PC-3 (cell line): ENCODE data around the gene GLCE. TPM values are rescaled to one million over a fixed set of nuclear protein-coding genes. Genes with fewer than 3 reads are reported as not detected.

Experiments
- ATAC-seq: fragments of 200-7000 bp; cut with Tn5 transposase; 2 replicates; pipeline ENCODE4 v1.9.1; 2020; ENCODE audit warnings: mild to moderate bottlenecking, moderate library complexity
- BruUV-seq: library from RNA; stranded (reverse); fragments of 400-500 nt; replicated peaks from 2 replicates; lab custom pipeline; 2021; lab: Mats Ljungman, UMichigan
- CTCF ChIA-PET: fragments of 300-600 bp; sonication (Branson Sonifier 250); formaldehyde crosslinking; loops from one replicate; lab custom pipeline; 2022; ENCODE audit warnings: antibody characterized with exemption; lab: Charles Lee
- POLR2A ChIA-PET: fragments of 300-600 bp; sonication (Branson Sonifier 250); formaldehyde crosslinking; loops from one replicate; lab custom pipeline; 2022; ENCODE audit warnings: antibody characterized with exemption; ENCODE audit not compliant: unreplicated experiment; lab: Charles Lee
- DNase-seq: peaks from one replicate; pipeline ENCODE4 v3.0.0-alpha.2; 2015
- H2AFZ ChIP-seq: fragments of 300-600 bp; sonication (generic); 2 replicates; pipeline ENCODE4 v1.6.0; 2016; ENCODE audit warnings: antibody characterized with exemption, low read length
- H3F3A ChIP-seq: fragments of 300-600 bp; sonication (generic); one replicate; pipeline ENCODE4 v1.6.0; 2017; ENCODE audit warnings: antibody characterized with exemption, low read length, control low read depth, mild to moderate bottlenecking; ENCODE audit not compliant: unreplicated experiment
- H3K27ac ChIP-seq: fragments of 300-600 bp; sonication (generic); 2 replicates; pipeline ENCODE4 v1.5.1; 2016; ENCODE audit warnings: mild to moderate bottlenecking, low read length
- H3K27me3 ChIP-seq: fragments of 300-600 bp; sonication (generic); 2 replicates; pipeline ENCODE4 v1.6.1; 2016; ENCODE audit warnings: low read length, mixed read lengths
- H3K36me3 ChIP-seq: fragments of 300-600 bp; sonication (generic); 2 replicates; pipeline ENCODE4 v1.6.1; 2016; ENCODE audit warnings: low read depth, mixed run types, low read length, mixed read lengths
- H3K4me1 ChIP-seq: fragments of 300-600 bp; sonication (generic); 2 replicates; pipeline ENCODE4 v1.5.1; 2016; ENCODE audit warnings: low read length; ENCODE audit not compliant: insufficient read depth
- H3K4me2 ChIP-seq: fragments of 300-600 bp; sonication (generic); 2 replicates; pipeline ENCODE4 v1.6.0; 2016; ENCODE audit warnings: low read length
- H3K4me3 ChIP-seq: fragments of 300-600 bp; sonication (generic); 2 replicates; pipeline ENCODE4 v1.5.1; 2016; ENCODE audit warnings: mild to moderate bottlenecking, low read length, mixed read lengths
- H3K79me2 ChIP-seq: fragments of 300-600 bp; sonication (generic); 2 replicates; pipeline ENCODE4 v1.6.1; 2017; ENCODE audit warnings: low read length, mixed read lengths
- H3K9ac ChIP-seq: fragments of 300-600 bp; sonication (generic); 2 replicates; pipeline ENCODE4 v1.6.0; 2016; ENCODE audit warnings: mild to moderate bottlenecking, low read length
- H3K9me2 ChIP-seq: fragments of 300-600 bp; sonication (generic); replicated peaks from 2 replicates; pipeline ENCODE4 v1.6.1; 2016; ENCODE audit warnings: mixed run types, low read length, mixed read lengths
- H3K9me3 ChIP-seq: fragments of 300-600 bp; sonication (generic); 2 replicates; pipeline ENCODE4 v1.6.1; 2016; ENCODE audit warnings: low read length, mixed read lengths
- H4K20me1 ChIP-seq: fragments of 300-600 bp; sonication (generic); 2 replicates; pipeline ENCODE4 v1.6.1; 2016; ENCODE audit warnings: low read length, mixed read lengths
- EZH2 ChIP-seq: fragments of 300-600 bp; sonication (generic); IDR thresholded peaks from one replicate; pipeline ENCODE4 v1.6.1; 2017; ENCODE audit warnings: antibody characterized with exemption, mild to moderate bottlenecking, low read length; ENCODE audit not compliant: unreplicated experiment
- EZH2phosphoT487 ChIP-seq: fragments of 300-600 bp; sonication (generic); IDR thresholded peaks from 2 replicates; pipeline ENCODE4 v1.6.1; 2018; ENCODE audit warnings: mild to moderate bottlenecking, antibody characterized with exemption, low read length, borderline replicate concordance
- intact Hi-C: fragments of 100-400 bp; cut with micrococcal nuclease; formaldehyde crosslinking; loops from 2 replicates; pipeline ENCODE4 v1.9.0; 2023
- total RNA-seq: library from RNA; depleted of rRNA; stranded (reverse); fragments of >200 nt; gene quantifications from 2 replicates; pipeline ENCODE4 v1.2.3, GENCODE V29; 2014
- TF ChIP-seq, protein P1 (sequence below): fragments of 300-600 bp; sonication (generic); conservative IDR thresholded peaks from 2 replicates; pipeline ENCODE4 v1.5.1; 2017; ENCODE audit warnings: antibody characterized with exemption, low read depth, mild to moderate bottlenecking, low read length

GLCE gene
- total RNA-seq, 1 experiment from 2014 or later = 15.4 TPM

- no peak for ATAC-seq
- ChIA-PET CTCF (no interaction called here), POLR2A (interaction anchor here (0.6 kb wide), 1 partner anchor 283 kb away, joined by 4 read pairs; no protein-coding TSS in a partner anchor)
- Histone ChIP-seq H3K4me2 (no peak overlapping the region), H3K79me2 (no peaks in the 10 kb centered on the region), H3K9me2 (no peaks in the 10 kb centered on the region), H3K4me1 (no peaks in the 10 kb centered on the region), H3K36me3 (no peaks in the 10 kb centered on the region), H3K27ac (no peak overlapping the region), H3K27me3 (no peaks in the 10 kb centered on the region; the same call in 1 of the 2 replicates), H2AFZ (no peak overlapping the region), H3F3A (no peaks in the 10 kb centered on the region), H3K9me3 (no peaks in the 10 kb centered on the region), H4K20me1 (no peaks in the 10 kb centered on the region), H3K4me3 (no peak overlapping the region), H3K9ac (no peak overlapping the region)
- TF ChIP-seq EZH2 (no peak), EZH2phosphoT487 (no peak)
- TF ChIP-seq, protein P1, sequence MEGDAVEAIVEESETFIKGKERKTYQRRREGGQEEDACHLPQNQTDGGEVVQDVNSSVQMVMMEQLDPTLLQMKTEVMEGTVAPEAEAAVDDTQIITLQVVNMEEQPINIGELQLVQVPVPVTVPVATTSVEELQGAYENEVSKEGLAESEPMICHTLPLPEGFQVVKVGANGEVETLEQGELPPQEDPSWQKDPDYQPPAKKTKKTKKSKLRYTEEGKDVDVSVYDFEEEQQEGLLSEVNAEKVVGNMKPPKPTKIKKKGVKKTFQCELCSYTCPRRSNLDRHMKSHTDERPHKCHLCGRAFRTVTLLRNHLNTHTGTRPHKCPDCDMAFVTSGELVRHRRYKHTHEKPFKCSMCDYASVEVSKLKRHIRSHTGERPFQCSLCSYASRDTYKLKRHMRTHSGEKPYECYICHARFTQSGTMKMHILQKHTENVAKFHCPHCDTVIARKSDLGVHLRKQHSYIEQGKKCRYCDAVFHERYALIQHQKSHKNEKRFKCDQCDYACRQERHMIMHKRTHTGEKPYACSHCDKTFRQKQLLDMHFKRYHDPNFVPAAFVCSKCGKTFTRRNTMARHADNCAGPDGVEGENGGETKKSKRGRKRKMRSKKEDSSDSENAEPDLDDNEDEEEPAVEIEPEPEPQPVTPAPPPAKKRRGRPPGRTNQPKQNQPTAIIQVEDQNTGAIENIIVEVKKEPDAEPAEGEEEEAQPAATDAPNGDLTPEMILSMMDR = no peak
- no peak for DNase-seq
- no TSS peak for BruUV-seq
- intact Hi-C loops = no loop called here
Measured at GRCh38 chr15:69120732-69121131, 39.7 kb upstream of the GLCE start.

GRCh38 chr15:69121198-69121828 lies 39.1 kb upstream of the GLCE start:
- ChIA-PET CTCF (no interaction called here), POLR2A (interaction anchor here (0.6 kb wide), 1 partner anchor 283 kb away, joined by 4 read pairs; no protein-coding TSS in a partner anchor)
- DNase-seq (no peak), ATAC-seq (no peak)
- Histone ChIP-seq H3K27me3 (no peaks in the 10 kb centered on the region; the same call in 1 of the 2 replicates), H3F3A (no peaks in the 10 kb centered on the region), H3K79me2 (no peaks in the 10 kb centered on the region), H3K4me3 (no peak overlapping the region), H3K36me3 (no peaks in the 10 kb centered on the region), H4K20me1 (no peaks in the 10 kb centered on the region), H3K4me1 (no peaks in the 10 kb centered on the region), H3K9me2 (no peaks in the 10 kb centered on the region), H3K4me2 (no peak overlapping the region), H3K9ac (no peak overlapping the region), H3K27ac (no peak overlapping the region), H2AFZ (no peak overlapping the region), H3K9me3 (no peaks in the 10 kb centered on the region)
- intact Hi-C loops = no loop called here
- BruUV-seq = no TSS peak
- no peak for TF ChIP-seq EZH2phosphoT487
- TF ChIP-seq, protein P1 = no peak
- TF ChIP-seq EZH2 = no peak

DNA sequence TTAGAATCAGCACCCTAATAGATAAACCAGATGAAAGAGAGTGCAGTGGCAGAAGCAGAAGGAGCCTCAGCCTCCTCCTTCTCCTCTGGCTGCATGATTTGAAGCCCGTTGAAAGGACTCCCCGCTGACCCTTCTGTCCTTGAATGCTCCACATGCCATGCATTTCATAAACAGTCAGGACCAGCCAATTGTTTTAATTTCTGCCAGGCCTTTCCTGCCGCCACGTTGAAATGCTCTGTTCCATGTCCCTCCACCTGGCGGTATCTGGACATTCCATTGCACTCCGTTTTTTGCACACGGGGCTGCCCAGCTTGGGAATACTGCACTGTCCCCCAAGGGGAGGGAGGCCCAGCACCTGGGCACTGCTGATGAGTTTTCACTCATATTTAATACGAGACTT lies 35.2 kb upstream of the GLCE start:
- ATAC-seq (no peak), DNase-seq (no peak)
- H3K9ac ChIP-seq = no peak overlapping the region
- no peak overlapping the region for H3K4me2 ChIP-seq
- H3K9me2 ChIP-seq = no peaks in the 10 kb centered on the region
- CTCF ChIA-PET = no interaction called here
- no peaks in the 10 kb centered on the region for H4K20me1 ChIP-seq
- BruUV-seq = no TSS peak
- H3K36me3 ChIP-seq = no peaks in the 10 kb centered on the region
- no peak overlapping the region for H3K27ac ChIP-seq
- H3K27me3 ChIP-seq = no peaks in the 10 kb centered on the region
- H3K4me1 ChIP-seq = peaks cover 12% of the 10 kb centered on the region
- H3F3A ChIP-seq = no peaks in the 10 kb centered on the region
- intact Hi-C loops = no loop called here
- H3K79me2 ChIP-seq = no peaks in the 10 kb centered on the region
- POLR2A ChIA-PET = no interaction called here
- no peak overlapping the region for H2AFZ ChIP-seq
- no peak overlapping the region for H3K4me3 ChIP-seq
- H3K9me3 ChIP-seq = no peaks in the 10 kb centered on the region
- TF ChIP-seq EZH2 (no peak), EZH2phosphoT487 (no peak)
- TF ChIP-seq, protein P1 = no peak
